ENCODE measurements around the gene SVOPL. TPM values are rescaled to one million over a fixed set of nuclear protein-coding genes. Genes with fewer than 3 reads are reported as not detected.

SVOPL gene
- total and polyA plus RNA-seq, 9 of the 15 experiments (the other 6 are each of a cell fraction or from before 2014, with no cell fraction given): 0.13 to 0.42 (median 0.20) TPM; not detected in 6

GRCh38 chr7:138632384-138632783, 68.8 kb downstream of the SVOPL start:
- ChIA-PET CTCF (ENCODE audit: low intra/inter-chr PET ratio) (no interaction called here), POLR2A (interaction anchor here (0.6 to 0.9 kb wide), 3 partner anchors 7 to 427 kb away, joined by 3 to 6 read pairs (median 3); no protein-coding TSS in a partner anchor)
- Histone ChIP-seq H3K79me2 (ENCODE audit: control insufficient read depth, insufficient read depth, low read length) (no peaks in the 10 kb centered on the region), H3K4me2 (ENCODE audit: insufficient read depth, low read length) (no peak overlapping the region), H4K20me1 (replicated peaks; ENCODE audit: control insufficient read depth, insufficient read depth, low read length) (no peaks in the 10 kb centered on the region), H3K4me3 (no peak overlapping the region), H3K27me3 (ENCODE audit: control insufficient read depth in 2 of 2, insufficient read depth in 2 of 2, low read length in 2 of 2) (peaks cover 18 to 35% of the 10 kb centered on the region in 2 experiments; a peak in 4 of 5 replicates), H3K4me1 (replicated peaks in 1 of 2; ENCODE audit: control insufficient read depth in 2 of 2, insufficient read depth in 2 of 2, low read length in 2 of 2) (peaks cover 0 to 9% of the 10 kb centered on the region in 2 experiments; a peak in 2 of 5 replicates), H3K36me3 (ENCODE audit: control insufficient read depth, insufficient read depth, low read length) (no peaks in the 10 kb centered on the region), H3K9me3 (replicated peaks; ENCODE audit: control insufficient read depth, insufficient read depth, low read depth, low read length) (no peaks in the 10 kb centered on the region), H3K27ac (ENCODE audit: extremely low read depth, low read depth, low read length) (no peak overlapping the region), H3K9me1 (ENCODE audit: control insufficient read depth, insufficient read depth, low read length) (no peaks in the 10 kb centered on the region), H3K9ac (ENCODE audit: insufficient read depth in 1 of 2, low read depth in 2 of 2, low read length in 2 of 2) (no peak overlapping the region), H2AFZ (ENCODE audit: low read depth, low read length) (no peak overlapping the region)
- FAIRE-seq: no peak
- 0% methylated on average over 2 of the region's 2 CpGs for WGBS (ENCODE audit: insufficient coverage, low coverage, missing lambda C conversion rate)
- intact Hi-C loops (cut with micrococcal nuclease) (no loop called here), in situ Hi-C loops (cut with MboI) (no loop called here)
- DNase-seq (ENCODE audit: extremely low read depth in 1 of 4, low spot score in 3 of 4): no peak
- no peak for TF ChIP-seq CHD1 (IDR thresholded peaks at IDR 0.05; ENCODE audit: low read length)
- TF ChIP-seq, protein P1, sequence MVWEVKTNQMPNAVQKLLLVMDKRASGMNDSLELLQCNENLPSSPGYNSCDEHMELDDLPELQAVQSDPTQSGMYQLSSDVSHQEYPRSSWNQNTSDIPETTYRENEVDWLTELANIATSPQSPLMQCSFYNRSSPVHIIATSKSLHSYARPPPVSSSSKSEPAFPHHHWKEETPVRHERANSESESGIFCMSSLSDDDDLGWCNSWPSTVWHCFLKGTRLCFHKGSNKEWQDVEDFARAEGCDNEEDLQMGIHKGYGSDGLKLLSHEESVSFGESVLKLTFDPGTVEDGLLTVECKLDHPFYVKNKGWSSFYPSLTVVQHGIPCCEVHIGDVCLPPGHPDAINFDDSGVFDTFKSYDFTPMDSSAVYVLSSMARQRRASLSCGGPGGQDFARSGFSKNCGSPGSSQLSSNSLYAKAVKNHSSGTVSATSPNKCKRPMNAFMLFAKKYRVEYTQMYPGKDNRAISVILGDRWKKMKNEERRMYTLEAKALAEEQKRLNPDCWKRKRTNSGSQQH (CRISPR knock-in tag; IDR thresholded peaks at IDR 0.05): 0 out of 2 replicates have a peak, but pooled peaks have one; percentile 38
- TF ChIP-seq OTX1 (CRISPR knock-in tag; IDR thresholded peaks at IDR 0.05): peak; percentile 83; the same call in 1 of the 2 replicates
- TF ChIP-seq NR2F6 (CRISPR knock-in tag; IDR thresholded peaks at IDR 0.05): no peak
- peak; percentile 85 for TF ChIP-seq THRB (CRISPR knock-in tag; conservative IDR thresholded peaks at IDR 0.05)
- TF ChIP-seq MCM3 (IDR thresholded peaks at IDR 0.05): peak; percentile 74; the same call in 1 of the 2 replicates
- 0 out of 2 replicates have a peak, but pooled peaks have one; percentile 37 for TF ChIP-seq ELF4 (CRISPR knock-in tag; IDR thresholded peaks at IDR 0.05)
- TF ChIP-seq HDAC3 (IDR thresholded peaks at IDR 0.05; ENCODE audit: borderline replicate concordance, partially characterized antibody): no peak
- no peak for ATAC-seq
- no TSS peak for BruUV-seq (replicated peaks)

Data from K562 (cell line).